Measurements from ENCODE around the gene UBE2H. TPM values are rescaled to one million over a fixed set of nuclear protein-coding genes. Genes with fewer than 3 reads are reported as not detected.

UBE2H gene
- total RNA-seq, 1 experiment from 2014 or later: 28.8 TPM

DNA sequence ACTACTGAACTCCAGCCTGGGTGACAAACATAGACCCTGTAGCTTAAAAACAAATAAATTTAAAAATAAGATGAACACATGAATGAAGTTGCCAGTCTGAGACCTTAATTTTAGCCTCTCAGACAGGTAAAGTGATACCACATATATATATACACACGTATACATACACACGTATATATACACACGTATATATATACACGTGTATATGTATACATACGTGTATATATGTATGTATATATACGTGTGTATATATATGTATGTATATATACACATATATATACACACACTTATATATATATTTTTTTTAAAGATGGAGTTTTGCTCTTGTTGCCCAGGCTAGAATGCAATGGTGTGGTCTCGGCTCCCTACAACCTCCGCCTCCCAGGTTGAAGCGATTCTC is 62.7 kb downstream of the UBE2H start:
- intact Hi-C loops (cut with micrococcal nuclease; ENCODE audit: unreplicated experiment): no loop called here
- no peaks in the 10 kb centered on the region for H3K9me3 ChIP-seq (ENCODE audit: low read depth, low read length, poor library complexity, severe bottlenecking)
- H3K27me3 ChIP-seq (replicated peaks; ENCODE audit: insufficient read depth, low read depth, low read length, poor library complexity): no peaks in the 10 kb centered on the region
- no peak overlapping the region for H3K27ac ChIP-seq (ENCODE audit: low read depth, low read length, poor library complexity, severe bottlenecking)
- no peaks in the 10 kb centered on the region for H3K36me3 ChIP-seq (ENCODE audit: insufficient read depth, low read length, poor library complexity, severe bottlenecking)
- POLR2A ChIA-PET (ENCODE audit: low non-redundant PET): no interaction called here
- BruUV-seq (replicated peaks): no TSS peak
- CTCF ChIA-PET: no interaction called here
- H3K4me1 ChIP-seq (ENCODE audit: insufficient read depth, low read length, poor library complexity, severe bottlenecking): peaks cover 13% of the 10 kb centered on the region
- TF ChIP-seq, protein P1, sequence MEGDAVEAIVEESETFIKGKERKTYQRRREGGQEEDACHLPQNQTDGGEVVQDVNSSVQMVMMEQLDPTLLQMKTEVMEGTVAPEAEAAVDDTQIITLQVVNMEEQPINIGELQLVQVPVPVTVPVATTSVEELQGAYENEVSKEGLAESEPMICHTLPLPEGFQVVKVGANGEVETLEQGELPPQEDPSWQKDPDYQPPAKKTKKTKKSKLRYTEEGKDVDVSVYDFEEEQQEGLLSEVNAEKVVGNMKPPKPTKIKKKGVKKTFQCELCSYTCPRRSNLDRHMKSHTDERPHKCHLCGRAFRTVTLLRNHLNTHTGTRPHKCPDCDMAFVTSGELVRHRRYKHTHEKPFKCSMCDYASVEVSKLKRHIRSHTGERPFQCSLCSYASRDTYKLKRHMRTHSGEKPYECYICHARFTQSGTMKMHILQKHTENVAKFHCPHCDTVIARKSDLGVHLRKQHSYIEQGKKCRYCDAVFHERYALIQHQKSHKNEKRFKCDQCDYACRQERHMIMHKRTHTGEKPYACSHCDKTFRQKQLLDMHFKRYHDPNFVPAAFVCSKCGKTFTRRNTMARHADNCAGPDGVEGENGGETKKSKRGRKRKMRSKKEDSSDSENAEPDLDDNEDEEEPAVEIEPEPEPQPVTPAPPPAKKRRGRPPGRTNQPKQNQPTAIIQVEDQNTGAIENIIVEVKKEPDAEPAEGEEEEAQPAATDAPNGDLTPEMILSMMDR (conservative IDR thresholded peaks at IDR 0.05; ENCODE audit: low read depth, low read length): no peak
- TF ChIP-seq EZH2 (IDR thresholded peaks at IDR 0.05; ENCODE audit: borderline replicate concordance, low read depth, low read length, poor library complexity, severe bottlenecking): no peak
- H3K4me3 ChIP-seq (ENCODE audit: low read depth, low read length, poor library complexity, severe bottlenecking): no peak overlapping the region
- no peak for DNase-seq (ENCODE audit: low spot score)

DNA sequence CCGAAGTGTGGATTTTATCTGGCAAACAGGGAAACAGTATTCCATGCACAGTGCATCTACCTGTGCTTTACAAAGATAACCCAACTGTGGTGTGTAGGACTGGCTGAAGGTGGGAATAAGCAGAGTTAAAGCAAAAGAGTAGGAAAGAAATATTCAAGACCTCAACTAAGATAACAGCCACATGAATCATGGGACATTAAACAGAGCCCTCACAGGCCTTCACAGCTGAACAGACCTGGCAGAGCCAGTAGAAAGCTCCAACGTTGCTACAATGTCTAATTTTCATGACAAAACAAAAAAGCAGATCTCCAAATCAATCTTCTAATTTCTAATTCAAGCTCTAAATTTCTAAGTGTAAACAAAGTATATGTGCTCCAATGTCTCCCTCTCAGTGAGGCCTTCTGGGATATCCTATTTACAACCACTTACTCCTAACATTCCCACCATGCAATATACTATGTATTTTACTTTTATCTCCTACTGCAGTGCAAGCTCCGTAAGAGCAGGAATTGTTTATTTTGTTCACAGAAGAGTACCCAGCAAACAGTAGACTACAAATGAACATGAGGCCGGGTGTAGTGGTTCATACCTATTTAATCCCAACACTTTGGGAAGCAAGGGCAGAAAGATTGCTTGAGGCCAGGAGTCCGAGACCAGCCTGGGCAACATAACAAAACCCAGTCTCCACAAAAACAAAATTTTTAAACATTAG is 63.5 kb downstream of the UBE2H start:
- no peak for TF ChIP-seq EZH2 (IDR thresholded peaks at IDR 0.05; ENCODE audit: borderline replicate concordance, low read depth, low read length, poor library complexity, severe bottlenecking)
- TF ChIP-seq, protein P1 (conservative IDR thresholded peaks at IDR 0.05; ENCODE audit: low read depth, low read length): no peak
- ChIA-PET POLR2A (ENCODE audit: low non-redundant PET) (no interaction called here), CTCF (no interaction called here)
- no peak for DNase-seq (ENCODE audit: low spot score)
- H3K4me3 ChIP-seq (ENCODE audit: low read depth, low read length, poor library complexity, severe bottlenecking): no peak overlapping the region
- no peaks in the 10 kb centered on the region for H3K36me3 ChIP-seq (ENCODE audit: insufficient read depth, low read length, poor library complexity, severe bottlenecking)
- H3K27me3 ChIP-seq (replicated peaks; ENCODE audit: insufficient read depth, low read depth, low read length, poor library complexity): no peaks in the 10 kb centered on the region
- peaks cover 10% of the 10 kb centered on the region for H3K4me1 ChIP-seq (ENCODE audit: insufficient read depth, low read length, poor library complexity, severe bottlenecking)
- intact Hi-C loops (cut with micrococcal nuclease; ENCODE audit: unreplicated experiment): no loop called here
- no peak overlapping the region for H3K27ac ChIP-seq (ENCODE audit: low read depth, low read length, poor library complexity, severe bottlenecking)
- no TSS peak for BruUV-seq (replicated peaks)
- no peaks in the 10 kb centered on the region for H3K9me3 ChIP-seq (ENCODE audit: low read depth, low read length, poor library complexity, severe bottlenecking)

DNA sequence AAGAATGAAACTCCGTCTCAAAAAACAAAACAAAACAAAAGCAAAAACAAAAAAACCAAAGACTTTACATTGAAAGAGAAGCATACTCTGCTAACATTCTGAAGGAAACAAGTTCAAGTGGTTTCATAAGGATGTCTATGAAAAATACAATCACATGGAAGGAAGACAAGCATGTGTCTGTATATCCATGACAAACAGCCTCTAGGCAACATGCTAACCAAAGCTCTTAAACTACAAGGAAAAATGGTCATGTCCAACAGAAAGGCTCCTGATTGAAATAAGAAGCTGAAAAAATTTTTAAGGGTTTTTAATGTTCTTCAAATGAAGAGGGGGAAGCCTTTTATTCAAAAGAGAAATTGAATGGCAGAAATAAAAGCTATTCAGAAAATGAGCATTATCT is 64.9 kb downstream of the UBE2H start:
- BruUV-seq (replicated peaks): no TSS peak
- H3K4me3 ChIP-seq (ENCODE audit: low read depth, low read length, poor library complexity, severe bottlenecking): no peak overlapping the region

More for the DNA sequence above, 64.9 kb downstream of the UBE2H start:
- DNase-seq (ENCODE audit: low spot score): no peak
- intact Hi-C loops (cut with micrococcal nuclease; ENCODE audit: unreplicated experiment): no loop called here
- Histone ChIP-seq H3K36me3 (ENCODE audit: insufficient read depth, low read length, poor library complexity, severe bottlenecking) (no peaks in the 10 kb centered on the region), H3K27ac (ENCODE audit: low read depth, low read length, poor library complexity, severe bottlenecking) (no peak overlapping the region), H3K27me3 (replicated peaks; ENCODE audit: insufficient read depth, low read depth, low read length, poor library complexity) (no peaks in the 10 kb centered on the region), H3K4me1 (ENCODE audit: insufficient read depth, low read length, poor library complexity, severe bottlenecking) (peaks cover 10% of the 10 kb centered on the region), H3K9me3 (ENCODE audit: low read depth, low read length, poor library complexity, severe bottlenecking) (no peaks in the 10 kb centered on the region)
- TF ChIP-seq EZH2 (IDR thresholded peaks at IDR 0.05; ENCODE audit: borderline replicate concordance, low read depth, low read length, poor library complexity, severe bottlenecking): no peak
- TF ChIP-seq, protein P1 (conservative IDR thresholded peaks at IDR 0.05; ENCODE audit: low read depth, low read length): no peak
- ChIA-PET POLR2A (ENCODE audit: low non-redundant PET) (no interaction called here), CTCF (no interaction called here)

Data from A673 (cell line).